ENCODE measurements around the gene SLC35D2. TPM values are rescaled to one million over a fixed set of nuclear protein-coding genes. Genes with fewer than 3 reads are reported as not detected.

The SLC35D2 gene
- total and polyA plus RNA-seq, 8 donors: 24.1 to 33.4 (median 29.3) TPM

DNA sequence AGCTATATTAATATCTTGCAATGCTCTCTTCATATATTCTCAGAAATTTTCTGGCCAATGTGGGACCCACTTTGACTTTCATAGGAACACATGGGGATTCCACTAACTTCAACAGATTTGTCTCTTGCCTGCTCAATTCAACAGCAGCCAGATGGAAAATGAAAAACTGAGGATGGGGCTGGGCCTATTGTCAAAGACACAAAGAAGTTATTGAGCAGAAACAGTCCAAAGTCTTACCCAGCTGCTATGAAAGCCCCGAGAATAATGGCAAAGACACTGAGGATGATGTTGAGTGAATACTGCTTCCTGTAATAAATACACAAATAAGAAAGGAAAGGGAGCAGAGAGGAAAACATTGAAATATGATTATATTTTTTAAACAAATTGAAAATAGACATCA is 32.6 kb downstream of the SLC35D2 start:
- no peaks in the 10 kb centered on the region for H3K27me3 ChIP-seq
- intact Hi-C loops (cut with DNase I): no loop called here
- H3K4me1 ChIP-seq: no peaks in the 10 kb centered on the region
- H3K36me3 ChIP-seq: peaks cover 0 to 28% of the 10 kb centered on the region in 2 donors
- H3K27ac ChIP-seq: no peak overlapping the region
- no peaks in the 10 kb centered on the region for H3K9me3 ChIP-seq
- ATAC-seq (no peak), DNase-seq (no peak)
- TF ChIP-seq, protein P1, sequence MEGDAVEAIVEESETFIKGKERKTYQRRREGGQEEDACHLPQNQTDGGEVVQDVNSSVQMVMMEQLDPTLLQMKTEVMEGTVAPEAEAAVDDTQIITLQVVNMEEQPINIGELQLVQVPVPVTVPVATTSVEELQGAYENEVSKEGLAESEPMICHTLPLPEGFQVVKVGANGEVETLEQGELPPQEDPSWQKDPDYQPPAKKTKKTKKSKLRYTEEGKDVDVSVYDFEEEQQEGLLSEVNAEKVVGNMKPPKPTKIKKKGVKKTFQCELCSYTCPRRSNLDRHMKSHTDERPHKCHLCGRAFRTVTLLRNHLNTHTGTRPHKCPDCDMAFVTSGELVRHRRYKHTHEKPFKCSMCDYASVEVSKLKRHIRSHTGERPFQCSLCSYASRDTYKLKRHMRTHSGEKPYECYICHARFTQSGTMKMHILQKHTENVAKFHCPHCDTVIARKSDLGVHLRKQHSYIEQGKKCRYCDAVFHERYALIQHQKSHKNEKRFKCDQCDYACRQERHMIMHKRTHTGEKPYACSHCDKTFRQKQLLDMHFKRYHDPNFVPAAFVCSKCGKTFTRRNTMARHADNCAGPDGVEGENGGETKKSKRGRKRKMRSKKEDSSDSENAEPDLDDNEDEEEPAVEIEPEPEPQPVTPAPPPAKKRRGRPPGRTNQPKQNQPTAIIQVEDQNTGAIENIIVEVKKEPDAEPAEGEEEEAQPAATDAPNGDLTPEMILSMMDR (IDR thresholded peaks at IDR 0.05): no peak
- no peak overlapping the region for H3K4me3 ChIP-seq

DNA sequence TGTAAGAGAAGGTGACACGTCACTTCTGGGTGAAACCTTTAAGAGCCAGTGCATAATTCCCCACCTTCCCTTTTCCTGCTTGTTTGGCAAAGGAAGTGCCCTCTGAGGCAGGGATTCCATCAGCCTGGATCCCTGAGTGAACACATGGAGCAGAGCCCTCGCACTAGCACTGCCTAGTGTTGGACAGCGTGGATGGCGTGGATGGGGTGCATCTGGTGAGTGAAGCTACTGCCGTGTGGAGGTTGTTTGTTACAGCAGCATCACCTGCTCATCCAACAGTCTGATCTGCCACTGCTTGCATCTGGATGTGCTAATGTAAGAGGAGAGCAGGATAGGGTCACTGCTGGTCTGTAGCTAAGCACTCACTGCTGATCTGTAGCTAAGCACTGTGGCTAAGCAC is 35.2 kb downstream of the SLC35D2 start:
- Histone ChIP-seq H3K36me3 (peaks cover 0 to 17% of the 10 kb centered on the region in 2 donors), H3K9me3 (no peaks in the 10 kb centered on the region), H3K4me1 (peaks cover 0 to 8% of the 10 kb centered on the region in 2 donors), H3K27me3 (no peaks in the 10 kb centered on the region), H3K27ac (no peak overlapping the region), H3K4me3 (no peak overlapping the region)
- intact Hi-C loops (cut with DNase I): no loop called here
- TF ChIP-seq, protein P1 (IDR thresholded peaks at IDR 0.05): no peak
- ATAC-seq (no peak), DNase-seq (no peak)

DNA sequence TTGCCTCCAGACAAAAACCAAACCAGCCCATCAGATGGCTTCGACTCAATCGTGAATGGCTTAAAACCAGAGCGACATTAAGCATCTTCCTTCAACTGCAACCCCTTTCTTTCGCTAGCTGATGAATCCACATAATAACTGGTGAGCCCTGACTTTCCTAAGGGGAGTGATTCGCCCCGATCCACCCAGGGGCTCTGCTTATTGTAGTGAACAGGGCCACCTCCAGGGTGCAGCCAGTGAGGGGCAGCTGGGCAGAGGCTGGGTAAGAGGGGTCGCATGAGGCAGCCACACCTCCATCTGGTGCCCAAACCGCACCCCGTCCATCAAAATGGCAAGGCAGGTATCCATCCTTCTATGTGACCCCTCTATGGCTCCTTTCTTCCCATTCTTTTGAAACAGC is 38.0 kb downstream of the SLC35D2 start:
- no peak for DNase-seq
- Histone ChIP-seq H3K27me3 (no peaks in the 10 kb centered on the region), H3K4me1 (peaks cover 0 to 8% of the 10 kb centered on the region in 2 donors), H3K36me3 (peaks cover 0 to 21% of the 10 kb centered on the region in 2 donors), H3K9me3 (no peaks in the 10 kb centered on the region), H3K27ac (peak overlapping the region in 1 of 2 donors; percentile 64), H3K4me3 (no peak overlapping the region)
- intact Hi-C loops (cut with DNase I): no loop called here
- TF ChIP-seq, protein P1 (IDR thresholded peaks at IDR 0.05): no peak
- no peak for ATAC-seq

DNA sequence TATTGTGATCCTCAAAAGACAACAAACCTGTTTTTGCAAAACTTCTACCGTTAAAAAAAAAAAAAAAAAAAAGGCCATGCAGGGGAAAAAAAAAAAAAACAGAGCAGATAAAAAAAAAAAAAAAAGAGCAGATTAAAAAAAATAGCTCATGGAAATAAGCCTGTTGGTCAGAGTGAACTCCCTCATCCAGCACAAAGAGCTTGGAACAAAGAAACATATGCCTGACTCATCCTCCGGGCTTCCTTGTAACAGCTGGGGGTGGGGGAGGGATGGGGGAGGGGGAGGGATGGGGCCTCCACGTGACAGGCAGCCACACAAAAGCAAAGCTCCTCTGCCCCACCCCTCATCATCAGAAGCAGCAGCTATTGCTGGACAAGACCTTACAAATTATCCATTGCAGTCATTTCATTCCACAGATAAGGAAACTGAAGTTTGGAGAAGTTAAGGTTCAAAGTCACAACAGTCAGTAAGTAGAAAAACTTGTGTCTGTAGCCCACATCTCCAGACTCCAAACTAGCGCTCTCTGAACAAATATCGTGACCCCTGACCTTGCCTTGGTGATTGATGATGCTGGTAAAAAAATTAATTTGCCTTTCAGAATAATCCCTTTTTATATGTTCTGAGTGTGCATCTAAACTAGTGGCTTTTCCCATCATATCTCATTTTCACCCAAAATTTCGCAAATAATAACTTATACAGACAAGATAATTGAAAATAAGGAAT is 38.9 kb downstream of the SLC35D2 start:
- H3K4me1 ChIP-seq: peaks cover 0 to 10% of the 10 kb centered on the region in 2 donors
- ATAC-seq: peak; percentile 80
- peak overlapping the region; percentile 20 to 64 for H3K27ac ChIP-seq
- DNase-seq: peak in 2 of 4 donors; percentile 33 to 62
- intact Hi-C loops (cut with DNase I): no loop called here
- H3K9me3 ChIP-seq: no peaks in the 10 kb centered on the region
- TF ChIP-seq, protein P1 (IDR thresholded peaks at IDR 0.05): no peak
- H3K27me3 ChIP-seq: no peaks in the 10 kb centered on the region
- H3K36me3 ChIP-seq: peaks cover 0 to 21% of the 10 kb centered on the region in 2 donors
- no peak overlapping the region for H3K4me3 ChIP-seq

DNA sequence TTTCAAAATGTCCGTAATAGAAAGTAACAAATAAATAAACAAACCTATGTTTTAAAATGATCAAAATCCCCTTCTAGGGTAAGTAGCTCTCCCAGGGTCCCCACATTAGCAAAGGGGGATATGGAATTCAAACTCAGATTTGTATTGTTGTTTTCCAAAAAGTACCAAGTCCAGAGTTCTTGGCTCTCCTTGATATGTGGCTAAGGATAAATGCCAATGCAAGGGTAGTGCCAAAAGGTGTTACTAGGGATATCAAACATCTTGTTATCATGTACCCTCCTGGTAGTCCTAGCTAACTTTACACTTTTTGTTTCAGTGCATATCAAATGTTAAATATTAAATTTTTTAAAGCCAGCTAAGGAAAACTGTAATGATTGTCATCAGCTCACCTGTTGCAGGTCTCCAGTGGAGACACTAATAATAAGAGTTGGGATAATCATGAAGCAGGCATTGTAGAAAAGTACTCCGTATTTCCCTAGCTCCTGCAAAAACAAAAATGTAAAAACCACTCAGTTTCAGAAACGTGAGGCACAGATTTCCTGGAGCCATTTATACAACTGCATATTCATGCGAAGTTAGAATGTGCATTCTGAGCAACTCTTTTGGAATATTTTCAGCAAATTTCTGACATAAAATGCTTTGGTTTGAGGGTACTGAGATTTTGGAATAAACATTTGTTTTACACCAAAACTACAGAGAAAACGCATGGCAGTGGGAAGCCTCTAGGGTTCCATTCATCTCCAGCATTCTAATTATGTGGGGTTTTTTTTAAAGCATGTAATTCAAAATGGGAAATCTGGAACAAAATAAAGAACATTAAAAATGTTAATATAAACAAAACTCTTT is 39.8 kb downstream of the SLC35D2 start:
- TF ChIP-seq, protein P1 (IDR thresholded peaks at IDR 0.05): no peak
- DNase-seq (peak in 2 of 4 donors; percentile 40 to 49), ATAC-seq (no peak)
- no peak overlapping the region for H3K4me3 ChIP-seq
- peak overlapping the region in 1 of 2 donors; percentile 0 for H3K27ac ChIP-seq
- no peaks in the 10 kb centered on the region for H3K27me3 ChIP-seq
- intact Hi-C loops (cut with DNase I): no loop called here
- peaks cover 0 to 18% of the 10 kb centered on the region in 2 donors for H3K36me3 ChIP-seq
- peaks cover 0 to 15% of the 10 kb centered on the region in 2 donors for H3K4me1 ChIP-seq
- no peaks in the 10 kb centered on the region for H3K9me3 ChIP-seq

Measured in left lung (tissue), 10 donors.